HG02870 (cell line): Measurements from ENCODE around the gene EXOC3.
"Not testable (repeated sequence)": the region's sequence is repeated elsewhere in the genome, so short reads cannot be mapped to it uniquely, and the experiment has no call there.

Experiments used
- ATAC-seq: cut with Tn5 transposase; IDR thresholded peaks from one replicate; pipeline ENCODE4 v1.9.1; 2021; ENCODE audit warnings: mild to moderate bottlenecking, moderate library complexity; ENCODE audit not compliant: unreplicated experiment

Gene EXOC3

DNA sequence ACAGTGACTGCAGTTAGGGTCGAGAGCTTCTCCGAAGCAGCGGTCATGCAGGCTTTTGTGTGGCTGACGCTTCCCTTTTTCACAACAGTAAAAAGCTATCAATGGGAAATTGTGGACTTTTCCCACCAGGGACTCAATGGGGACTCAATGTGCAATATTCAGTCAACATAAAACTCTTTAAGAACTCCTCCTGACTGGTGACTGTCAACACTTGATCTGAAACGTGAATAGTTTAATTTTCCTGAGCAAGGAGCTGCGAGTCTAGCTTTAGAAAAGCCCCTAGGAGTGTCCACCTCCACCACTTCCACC lies 28.7 kb downstream of the EXOC3 start:
- ATAC-seq, result no peak

- ATAC-seq, result peak; percentile 9
Measured at GRCh38 chr5:472076-472655, 29.2 kb downstream of the EXOC3 start.

- ATAC-seq, result peak; percentile 57
Measured at GRCh38 chr5:472656-473550, 29.9 kb downstream of the EXOC3 start.

- peak; percentile 14 for ATAC-seq
Measured at GRCh38 chr5:473551-474192, 30.7 kb downstream of the EXOC3 start.

GRCh38 chr5:474232-474839 lies 31.4 kb downstream of the EXOC3 start:
- not testable (repeated sequence) for ATAC-seq

DNA sequence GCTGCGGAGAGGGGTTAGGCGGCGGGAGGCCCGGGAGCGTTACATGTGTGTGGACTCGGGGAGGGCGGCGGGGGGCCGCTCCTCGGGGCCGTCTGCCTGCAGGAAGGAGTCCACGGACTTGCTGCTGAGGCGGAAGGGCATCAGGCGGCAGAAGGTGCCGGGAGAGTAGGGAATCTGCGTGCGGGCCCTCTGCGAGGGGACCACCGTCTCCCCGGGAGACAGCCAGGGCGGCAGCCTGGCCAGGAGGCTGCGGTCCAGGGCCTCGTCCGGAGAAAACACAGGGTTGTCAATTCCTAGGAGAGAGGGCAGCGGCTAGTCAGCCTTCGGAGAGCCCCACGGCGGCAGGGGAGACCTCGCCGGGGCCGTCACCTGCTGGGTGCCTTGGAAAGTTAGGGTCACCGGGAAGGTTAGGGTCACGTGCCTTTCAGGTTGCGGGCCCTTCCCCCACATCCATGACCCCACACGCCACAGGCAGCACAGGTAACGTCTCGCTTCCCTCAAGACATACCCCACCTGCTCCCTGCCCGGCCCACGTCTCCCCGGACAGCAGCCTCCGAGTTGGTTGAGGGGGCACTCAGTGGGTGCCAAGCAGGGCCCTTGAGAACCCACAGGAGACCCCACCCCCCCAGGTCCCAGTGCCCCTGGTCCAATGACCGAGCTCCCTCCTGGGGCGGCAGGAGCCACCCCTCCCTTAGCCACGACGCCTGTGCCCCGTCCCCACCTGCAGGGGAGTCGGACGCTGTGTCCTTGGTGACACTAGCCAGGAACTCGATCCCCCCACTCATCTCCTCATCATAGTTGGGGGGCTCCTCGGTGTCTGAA lies 32.1 kb downstream of the EXOC3 start:
- no peak for ATAC-seq

DNA sequence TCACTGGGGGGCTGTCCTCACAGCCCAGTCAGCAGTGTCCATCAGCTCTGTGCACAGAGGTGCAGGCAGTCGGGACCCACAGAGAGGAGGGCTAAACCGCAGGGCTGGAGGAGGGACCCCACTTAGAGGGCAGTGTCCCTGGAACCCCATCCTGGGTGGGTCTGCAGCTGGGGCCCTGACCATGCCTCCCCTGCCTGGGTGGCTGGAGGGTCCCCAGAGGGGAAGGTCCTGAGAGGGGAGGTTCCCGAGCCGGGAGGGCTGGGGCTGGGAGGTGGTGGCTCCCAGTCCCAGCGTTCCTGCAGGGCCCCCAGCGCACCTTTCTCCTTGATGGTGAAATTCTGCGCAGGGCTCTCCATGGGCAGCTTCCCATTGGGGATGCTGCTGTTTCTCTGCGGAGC lies 32.7 kb downstream of the EXOC3 start:
- no peak for ATAC-seq

- no peak for ATAC-seq
Measured at GRCh38 chr5:476102-476813, 33.3 kb downstream of the EXOC3 start.

GRCh38 chr5:476814-477175 lies 33.8 kb downstream of the EXOC3 start:
- no peak for ATAC-seq

DNA sequence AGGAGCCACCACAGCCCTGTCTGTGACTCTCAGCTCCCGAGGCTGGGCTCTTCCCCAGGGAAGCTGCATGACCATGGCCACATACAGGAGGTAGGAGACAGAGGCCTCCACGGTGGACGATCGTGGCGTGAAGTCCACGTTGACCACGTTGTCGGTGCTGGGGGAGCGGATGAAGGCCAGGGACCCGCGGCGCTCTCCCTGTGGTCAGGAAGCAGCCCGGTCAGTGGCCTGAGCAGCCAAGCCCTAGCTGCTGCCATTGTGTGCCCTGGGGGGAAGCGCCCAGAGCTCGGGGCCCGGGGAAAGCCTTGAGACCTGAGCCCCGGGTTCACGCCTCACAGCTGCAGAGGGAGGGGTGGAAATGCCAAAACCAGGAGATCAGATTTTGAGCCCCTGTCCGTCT lies 34.3 kb downstream of the EXOC3 start:
- ATAC-seq, result no peak

GRCh38 chr5:477871-478270 lies 34.9 kb downstream of the EXOC3 start:
- no peak for ATAC-seq

- ATAC-seq, result no peak
Measured at GRCh38 chr5:478369-478981, 35.5 kb downstream of the EXOC3 start.

DNA sequence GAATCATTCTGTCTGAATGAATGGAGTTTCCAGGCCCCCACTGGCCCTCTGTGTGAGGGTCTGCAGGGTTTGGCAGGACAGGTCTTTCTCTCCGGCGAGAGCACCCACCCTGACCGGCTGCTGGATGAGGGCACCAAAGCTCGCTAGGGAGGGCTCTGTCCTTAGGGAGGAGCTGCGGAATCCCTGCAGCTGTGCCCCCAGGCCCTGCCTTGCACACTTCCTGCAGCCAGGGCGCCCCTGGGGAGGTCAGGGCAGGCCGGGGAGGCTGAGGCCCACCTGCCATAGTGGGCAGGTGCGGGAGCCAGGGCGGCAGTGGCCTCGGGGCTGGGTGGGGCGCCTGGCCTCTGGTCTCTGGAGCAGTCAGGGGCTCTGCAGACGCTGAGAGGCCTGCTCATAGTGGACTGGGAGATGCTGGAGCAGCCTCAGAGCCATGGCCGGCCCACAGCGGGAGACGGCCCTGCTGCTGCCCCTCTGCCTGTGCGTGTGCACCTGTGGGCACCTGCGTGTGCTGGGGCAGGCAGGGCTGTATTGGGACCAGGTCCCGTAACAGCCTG lies 36.1 kb downstream of the EXOC3 start:
- no peak for ATAC-seq

GRCh38 chr5:479566-480319 lies 36.8 kb downstream of the EXOC3 start:
- no peak for ATAC-seq

GRCh38 chr5:481347-481746 lies 38.4 kb downstream of the EXOC3 start:
- no peak for ATAC-seq

- ATAC-seq, result no peak
Measured at GRCh38 chr5:482021-482420, 39.0 kb downstream of the EXOC3 start.

DNA sequence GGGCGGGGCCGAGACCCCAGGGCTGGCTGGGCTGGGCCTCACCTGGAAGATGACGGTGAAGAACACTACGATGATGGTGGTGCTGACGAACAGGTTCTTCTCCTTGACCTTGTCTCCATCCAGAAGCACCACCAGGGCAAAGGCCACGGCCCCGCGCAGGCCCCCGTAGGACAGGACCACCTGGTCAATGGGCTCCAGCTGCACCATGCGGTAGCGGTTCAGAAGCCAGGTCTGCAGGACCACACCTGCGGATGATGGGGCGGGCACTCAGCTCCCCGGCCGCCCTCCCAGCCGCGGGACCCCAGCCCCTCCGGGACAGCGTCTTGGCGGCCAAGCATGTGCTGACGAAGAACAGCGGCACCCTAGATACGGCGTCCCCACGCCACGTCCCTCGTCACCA lies 39.5 kb downstream of the EXOC3 start:
- no peak for ATAC-seq

- no peak for ATAC-seq
Measured at GRCh38 chr5:483011-483410, 40.0 kb downstream of the EXOC3 start.
